ENCODE results near the gene VIT. TPM values are rescaled to one million over a fixed set of nuclear protein-coding genes. Genes with fewer than 3 reads are reported as not detected.

VIT gene
- total RNA-seq, 1 experiment from 2014 or later: not detected

DNA sequence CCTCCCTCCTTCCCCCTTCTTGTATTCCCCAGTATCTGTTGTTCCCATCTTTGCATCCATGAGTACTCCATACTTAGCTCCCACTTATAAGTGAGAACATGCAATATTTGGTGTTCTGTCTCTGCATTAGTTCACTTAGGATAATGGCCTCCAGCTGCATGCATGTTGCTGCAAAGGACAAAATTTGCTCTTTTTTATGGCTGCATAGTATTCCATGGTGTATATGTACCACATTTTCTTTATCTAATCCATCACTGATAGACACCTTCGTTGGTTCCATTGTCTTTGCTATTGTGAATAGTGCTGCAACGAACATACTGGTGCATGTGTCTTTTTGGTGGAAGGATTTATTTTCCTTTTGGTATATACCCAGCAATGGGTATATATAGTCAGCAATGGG lies 47.4 kb downstream of the VIT start:
- no peaks in the 10 kb centered on the region for H3K79me2 ChIP-seq (ENCODE audit: low read length)
- ChIA-PET POLR2A (ENCODE audit: unreplicated experiment) (no interaction called here), CTCF (no interaction called here)
- no peak overlapping the region for H2AFZ ChIP-seq (ENCODE audit: low read length)
- H3F3A ChIP-seq (ENCODE audit: low read length, unreplicated experiment): no peaks in the 10 kb centered on the region
- ATAC-seq (no peak), DNase-seq (no peak)
- intact Hi-C loops (cut with micrococcal nuclease): no loop called here
- no peaks in the 10 kb centered on the region for H3K9me2 ChIP-seq (replicated peaks; ENCODE audit: low read length)
- TF ChIP-seq EZH2 (IDR thresholded peaks at IDR 0.05; ENCODE audit: low read length, unreplicated experiment) (no peak), EZH2phosphoT487 (IDR thresholded peaks at IDR 0.05; ENCODE audit: borderline replicate concordance, low read length) (no peak), CTCF (conservative IDR thresholded peaks at IDR 0.05; ENCODE audit: low read depth, low read length) (no peak)
- no peak overlapping the region for H3K27ac ChIP-seq (ENCODE audit: low read length)
- no peaks in the 10 kb centered on the region for H4K20me1 ChIP-seq (ENCODE audit: low read length)
- BruUV-seq (replicated peaks): no TSS peak
- no peaks in the 10 kb centered on the region for H3K9me3 ChIP-seq (ENCODE audit: low read length)
- H3K36me3 ChIP-seq (ENCODE audit: low read depth, low read length): no peaks in the 10 kb centered on the region
- no peak overlapping the region for H3K4me2 ChIP-seq (ENCODE audit: low read length)
- no peak overlapping the region for H3K9ac ChIP-seq (ENCODE audit: low read length)
- no peak overlapping the region for H3K4me3 ChIP-seq (ENCODE audit: low read length)
- peaks cover 77% of the 10 kb centered on the region for H3K27me3 ChIP-seq (ENCODE audit: low read length)
- H3K4me1 ChIP-seq (ENCODE audit: insufficient read depth, low read length): no peaks in the 10 kb centered on the region

GRCh38 chr2:36748166-36748565 lies 51.7 kb downstream of the VIT start:
- peaks cover 54% of the 10 kb centered on the region for H3K27me3 ChIP-seq (ENCODE audit: low read length)
- DNase-seq (no peak), ATAC-seq (no peak)
- H3K79me2 ChIP-seq (ENCODE audit: low read length): no peaks in the 10 kb centered on the region
- H3K36me3 ChIP-seq (ENCODE audit: low read depth, low read length): no peaks in the 10 kb centered on the region
- H3K9ac ChIP-seq (ENCODE audit: low read length): no peak overlapping the region
- H3K9me2 ChIP-seq (replicated peaks; ENCODE audit: low read length): no peaks in the 10 kb centered on the region
- intact Hi-C loops (cut with micrococcal nuclease): no loop called here
- ChIA-PET POLR2A (ENCODE audit: unreplicated experiment) (no interaction called here), CTCF (no interaction called here)
- no peak for TF ChIP-seq CTCF (conservative IDR thresholded peaks at IDR 0.05; ENCODE audit: low read depth, low read length)
- no peak for TF ChIP-seq EZH2phosphoT487 (IDR thresholded peaks at IDR 0.05; ENCODE audit: borderline replicate concordance, low read length)
- no peak for TF ChIP-seq EZH2 (IDR thresholded peaks at IDR 0.05; ENCODE audit: low read length, unreplicated experiment)
- no peak overlapping the region for H2AFZ ChIP-seq (ENCODE audit: low read length)
- H3F3A ChIP-seq (ENCODE audit: low read length, unreplicated experiment): no peaks in the 10 kb centered on the region
- H3K4me2 ChIP-seq (ENCODE audit: low read length): no peak overlapping the region
- no peaks in the 10 kb centered on the region for H3K4me1 ChIP-seq (ENCODE audit: insufficient read depth, low read length)
- BruUV-seq (replicated peaks): no TSS peak
- no peak overlapping the region for H3K4me3 ChIP-seq (ENCODE audit: low read length)
- H3K27ac ChIP-seq (ENCODE audit: low read length): no peak overlapping the region
- H4K20me1 ChIP-seq (ENCODE audit: low read length): no peaks in the 10 kb centered on the region
- no peaks in the 10 kb centered on the region for H3K9me3 ChIP-seq (ENCODE audit: low read length)

GRCh38 chr2:36750101-36750500 lies 53.6 kb downstream of the VIT start:
- ATAC-seq (no peak), DNase-seq (no peak)
- Histone ChIP-seq H3K27me3 (ENCODE audit: low read length) (peaks cover 51% of the 10 kb centered on the region), H2AFZ (ENCODE audit: low read length) (no peak overlapping the region), H3K79me2 (ENCODE audit: low read length) (no peaks in the 10 kb centered on the region), H4K20me1 (ENCODE audit: low read length) (no peaks in the 10 kb centered on the region), H3K4me1 (ENCODE audit: insufficient read depth, low read length) (no peaks in the 10 kb centered on the region), H3K36me3 (ENCODE audit: low read depth, low read length) (no peaks in the 10 kb centered on the region), H3K4me2 (ENCODE audit: low read length) (no peak overlapping the region), H3K27ac (ENCODE audit: low read length) (no peak overlapping the region), H3K9me3 (ENCODE audit: low read length) (no peaks in the 10 kb centered on the region), H3K4me3 (ENCODE audit: low read length) (no peak overlapping the region), H3K9me2 (replicated peaks; ENCODE audit: low read length) (no peaks in the 10 kb centered on the region), H3K9ac (ENCODE audit: low read length) (no peak overlapping the region), H3F3A (ENCODE audit: low read length, unreplicated experiment) (no peaks in the 10 kb centered on the region)
- CTCF ChIA-PET: no interaction called here
- intact Hi-C loops (cut with micrococcal nuclease): no loop called here
- no TSS peak for BruUV-seq (replicated peaks)
- TF ChIP-seq EZH2phosphoT487 (IDR thresholded peaks at IDR 0.05; ENCODE audit: borderline replicate concordance, low read length): no peak
- no peak for TF ChIP-seq EZH2 (IDR thresholded peaks at IDR 0.05; ENCODE audit: low read length, unreplicated experiment)
- TF ChIP-seq CTCF (conservative IDR thresholded peaks at IDR 0.05; ENCODE audit: low read depth, low read length): no peak
- POLR2A ChIA-PET (ENCODE audit: unreplicated experiment): no interaction called here
